Ovary (tissue), 9 donors: ENCODE results near the gene PTMA. TPM values are rescaled to one million over a fixed set of nuclear protein-coding genes. Genes with fewer than 3 reads are reported as not detected.
A peak's percentile ranks its signal among the peaks of the same experiment; 100 is the strongest.

Experiments
- DNase-seq, 5 donors: peaks; one replicate each; pipeline ENCODE4 v3.0.0-alpha.2; 2019 to 2020
- H3K27ac ChIP-seq, 2 donors: fragments of 200-600 bp; one replicate each; pipeline versions ENCODE4 v1.5.1 to v1.8.0; 2019 to 2022
- H3K27me3 ChIP-seq: fragments of 200-600 bp; one replicate; pipeline ENCODE4 v1.8.0; 2022
- H3K36me3 ChIP-seq: fragments of 200-600 bp; sonication (generic); one replicate; pipeline ENCODE4 v1.5.1; 2019
- H3K4me1 ChIP-seq: one replicate; pipeline ENCODE4 v1.8.1; 2013; ENCODE audit warnings: mild to moderate bottlenecking, moderate library complexity; ENCODE audit not compliant: insufficient read depth
- H3K4me3 ChIP-seq: fragments of 200-600 bp; sonication (generic); one replicate; pipeline ENCODE4 v1.5.1; 2017
- H3K9me3 ChIP-seq, 2 donors: fragments of 200-600 bp in 1 of 2; sonication (generic) in 1 of 2; one replicate each; pipeline versions ENCODE4 v1.5.1 to v1.8.1; 2013 to 2019; ENCODE audit warnings: mild to moderate bottlenecking in 1 of 2, moderate library complexity in 1 of 2
- EP300 ChIP-seq: sonication (generic); formaldehyde crosslinking; IDR thresholded peaks from one replicate; pipeline ENCODE4 v1.6.1; 2017; ENCODE audit warnings: antibody characterized with exemption
- POLR2A ChIP-seq: fragments of 450-650 bp; IDR thresholded peaks from one replicate; pipeline ENCODE4 v1.6.1; 2017; ENCODE audit warnings: antibody characterized with exemption, mild to moderate bottlenecking, moderate library complexity
- WGBS, 3 donors: extraction: QIAGEN DNeasy Blood & Tissue Kit in 1 of 3; methylation state at CpG; one replicate each; pipeline versions ENCODE4 v1.1.5 to v1.1.7; 2013 to 2017; 5-methylcytosine and 5-hydroxymethylcytosine counted together
- intact Hi-C, 4 donors: fragments of 100-400 bp; cut with DNase I; formaldehyde crosslinking; loops; one replicate each; pipeline versions ENCODE4 v1.11.0 to v1.15.1; 2022 to 2023
- polyA plus RNA-seq, 2 donors: library from polyadenylated mRNA; stranded (reverse); fragments of 200-250 nt in 1 of 2; fragments of 350-450 nt in 1 of 2; fragmentation: Illumina TruSeq in 1 of 2; extraction: RNeasy Lipid Tissue Mini Kit (QIAGEN cat#74804) in 1 of 2; gene quantifications; one replicate each; pipeline ENCODE4 v1.2.3, GENCODE V29; 2013 to 2014
- total RNA-seq, 7 donors: library from RNA; depleted of rRNA in 2 of 7; stranded (reverse); fragments of >200 nt in 2 of 7; fragmentation: NEBNext Ultra II Directional in 3 of 7; extraction: Animal tissue kit (Norgen Biotek cat#: 25700) in 3 of 7; gene quantifications; one replicate each; pipeline versions ENCODE4 v1.1.0 to v1.2.4, GENCODE V29; 2016 to 2023
- TF ChIP-seq, protein P1 (sequence below), 3 donors: fragments of 450-650 bp in 2 of 3; fragments of 200-600 bp in 1 of 3; IDR thresholded peaks; one replicate each; pipeline versions ENCODE4 v1.5.1 to v1.8.0; 2016 to 2022; ENCODE audit warnings: antibody characterized with exemption in 3 of 3, mild to moderate bottlenecking in 1 of 3
- donor health status: DM: no; HTN: no; CAD: no; lungs with moderate emphysema.
- donor health status: DM: no; HTN: no; CAD: no.
- donor health status: Bipolar disorder and iron deficiency.
- donor health status: DM: yes; HTN: yes; CAD: no.
- donor health status: DM: no; HTN: no; CAD: no.
- donor health status: DM: yes; HTN: yes; CAD: no.

PTMA gene
- total and polyA plus RNA-seq, 9 donors: 755 to 1,991 (median 930) TPM

DNA sequence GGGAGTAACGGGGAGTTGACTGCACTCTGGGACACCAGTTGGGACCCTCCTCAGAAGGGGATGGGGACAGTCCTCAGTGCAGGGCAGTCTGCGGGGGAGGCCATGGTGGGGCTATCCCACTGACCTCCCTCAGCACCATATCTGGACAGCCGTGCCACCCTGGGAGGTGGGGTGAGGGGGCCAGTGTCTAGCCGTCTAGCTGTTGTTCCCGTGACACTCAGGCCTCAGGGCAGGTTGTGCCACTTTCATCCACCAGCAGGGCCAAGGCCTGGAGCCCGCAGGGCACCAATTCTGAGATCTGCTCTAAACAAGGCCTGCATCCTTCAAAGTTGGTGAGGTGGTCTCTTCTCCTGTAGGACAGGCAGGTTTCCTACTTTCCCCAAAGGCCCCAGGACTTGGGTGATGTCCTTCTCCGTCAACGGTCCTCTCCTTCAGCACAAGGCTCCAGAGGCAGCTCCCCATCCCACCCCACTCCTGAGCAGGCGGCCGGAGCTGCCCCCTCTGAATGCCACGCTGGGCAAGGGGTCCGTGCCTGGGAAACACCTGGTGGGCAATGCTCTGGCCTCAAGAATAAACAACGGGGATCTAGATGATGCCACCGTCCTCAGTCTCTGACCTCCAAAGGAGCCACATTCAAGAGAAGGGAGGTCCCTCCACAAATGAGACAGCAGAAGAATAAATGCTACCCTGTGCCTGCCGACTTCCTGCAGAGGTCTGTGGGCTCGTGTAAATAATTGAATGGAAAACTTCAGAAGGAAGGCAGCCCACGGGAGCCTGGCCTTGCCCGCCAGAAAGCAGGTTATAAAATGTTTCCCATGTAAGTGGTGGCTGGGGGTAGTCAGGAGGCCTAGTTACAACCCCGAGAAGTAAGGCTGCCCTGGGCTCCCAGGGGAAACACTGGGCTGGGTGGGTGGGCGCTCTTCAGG is 42.8 kb upstream of the PTMA start:
- DNase-seq: peak in 1 of 5 donors; percentile 42
- Histone ChIP-seq H3K4me3 (peak overlapping the region; percentile 48), H3K9me3 (no peaks in the 10 kb centered on the region), H3K27ac (peak overlapping the region; percentile 90 to 95), H3K4me1 (peaks cover 5% of the 10 kb centered on the region), H3K27me3 (no peaks in the 10 kb centered on the region), H3K36me3 (no peaks in the 10 kb centered on the region)
- intact Hi-C loops: loop anchor here in 1 of 4 donors (2.0 kb wide), 2 partner anchors 23 to 53 kb away; no protein-coding TSS in a partner anchor
- WGBS, 3 donors: 77 to 78% (median 77%) methylated on average over 19 to 20 of the region's 20 CpGs
- TF ChIP-seq, protein P1, sequence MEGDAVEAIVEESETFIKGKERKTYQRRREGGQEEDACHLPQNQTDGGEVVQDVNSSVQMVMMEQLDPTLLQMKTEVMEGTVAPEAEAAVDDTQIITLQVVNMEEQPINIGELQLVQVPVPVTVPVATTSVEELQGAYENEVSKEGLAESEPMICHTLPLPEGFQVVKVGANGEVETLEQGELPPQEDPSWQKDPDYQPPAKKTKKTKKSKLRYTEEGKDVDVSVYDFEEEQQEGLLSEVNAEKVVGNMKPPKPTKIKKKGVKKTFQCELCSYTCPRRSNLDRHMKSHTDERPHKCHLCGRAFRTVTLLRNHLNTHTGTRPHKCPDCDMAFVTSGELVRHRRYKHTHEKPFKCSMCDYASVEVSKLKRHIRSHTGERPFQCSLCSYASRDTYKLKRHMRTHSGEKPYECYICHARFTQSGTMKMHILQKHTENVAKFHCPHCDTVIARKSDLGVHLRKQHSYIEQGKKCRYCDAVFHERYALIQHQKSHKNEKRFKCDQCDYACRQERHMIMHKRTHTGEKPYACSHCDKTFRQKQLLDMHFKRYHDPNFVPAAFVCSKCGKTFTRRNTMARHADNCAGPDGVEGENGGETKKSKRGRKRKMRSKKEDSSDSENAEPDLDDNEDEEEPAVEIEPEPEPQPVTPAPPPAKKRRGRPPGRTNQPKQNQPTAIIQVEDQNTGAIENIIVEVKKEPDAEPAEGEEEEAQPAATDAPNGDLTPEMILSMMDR (IDR thresholded peaks at IDR 0.05): no peak
- no peak for TF ChIP-seq POLR2A
- no peak for TF ChIP-seq EP300

- TF ChIP-seq EP300: peak; percentile 8
- TF ChIP-seq POLR2A: peak; percentile 74
- TF ChIP-seq, protein P1 (IDR thresholded peaks at IDR 0.05): peak in 2 of 3 donors; percentile 19 to 72
- DNase-seq: peak; percentile 85 to 93 (median 91)
- intact Hi-C loops: loop anchor here in 1 of 4 donors (2.0 kb wide), 2 partner anchors 24 to 54 kb away; no protein-coding TSS in a partner anchor
- no peaks in the 10 kb centered on the region for H3K27me3 ChIP-seq
- WGBS, 3 donors: 3 to 5% (median 3%) methylated on average over 30 to 32 of the region's 32 CpGs
- peak overlapping the region; percentile 48 for H3K4me3 ChIP-seq
- no peaks in the 10 kb centered on the region for H3K36me3 ChIP-seq
- H3K4me1 ChIP-seq: peaks cover 5% of the 10 kb centered on the region
- no peaks in the 10 kb centered on the region for H3K9me3 ChIP-seq
- H3K27ac ChIP-seq: peak overlapping the region; percentile 90 to 95
Measured at GRCh38 chr2:231666171-231667095, 41.9 kb upstream of the PTMA start.

GRCh38 chr2:231667096-231667427 is 41.3 kb upstream of the PTMA start:
- intact Hi-C loops: loop anchor here in 1 of 4 donors (2.0 kb wide), 2 partner anchors 24 to 54 kb away; no protein-coding TSS in a partner anchor
- no peak for DNase-seq
- TF ChIP-seq POLR2A: no peak
- no peak for TF ChIP-seq EP300
- TF ChIP-seq, protein P1 (IDR thresholded peaks at IDR 0.05): no peak
- Histone ChIP-seq H3K4me1 (peaks cover 5% of the 10 kb centered on the region), H3K36me3 (no peaks in the 10 kb centered on the region), H3K4me3 (peak overlapping the region; percentile 48), H3K27me3 (no peaks in the 10 kb centered on the region), H3K27ac (peak overlapping the region; percentile 90 to 95), H3K9me3 (no peaks in the 10 kb centered on the region)
- 20 to 27% (median 25%) methylated on average over 11 of the region's 11 CpGs for WGBS, 3 donors

GRCh38 chr2:231667496-231667895 is 40.8 kb upstream of the PTMA start:
- H3K36me3 ChIP-seq: no peaks in the 10 kb centered on the region
- H3K4me3 ChIP-seq: peak overlapping the region; percentile 48
- H3K9me3 ChIP-seq: no peaks in the 10 kb centered on the region
- TF ChIP-seq, protein P1 (IDR thresholded peaks at IDR 0.05): no peak
- TF ChIP-seq EP300 (no peak), POLR2A (no peak)
- H3K4me1 ChIP-seq: peaks cover 5% of the 10 kb centered on the region
- WGBS, 3 donors: 69 to 85% (median 78%) methylated on average over 7 of the region's 7 CpGs
- no peaks in the 10 kb centered on the region for H3K27me3 ChIP-seq
- DNase-seq: peak in 1 of 5 donors; percentile 31
- peak overlapping the region in 1 of 2 donors; percentile 95 for H3K27ac ChIP-seq
- intact Hi-C loops: loop anchor here in 1 of 4 donors (2.0 kb wide), 2 partner anchors 25 to 55 kb away; no protein-coding TSS in a partner anchor
